Natural killer cell (primary cell): ENCODE results near the gene KRT23. TPM values are rescaled to one million over a fixed set of nuclear protein-coding genes. Genes with fewer than 3 reads are reported as not detected.

ENCODE experiments used
- ATAC-seq, 3 donors: fragments of 150-1000 bp in 2 of 3; fragments of 200-7000 bp in 1 of 3; cut with Tn5 transposase; 1 replicate in 1 of 3; 2 replicates in 2 of 3; pipeline ENCODE4 v1.10.0; 2021; ENCODE audit warnings: mild to moderate bottlenecking in 2 of 3, moderate library complexity in 2 of 3
- DNase-seq, 2 donors: peaks; one replicate each; pipeline versions ENCODE4 v3.0.0 to v3.0.0-alpha.2; 2013 to 2021; ENCODE audit warnings: mixed read lengths in 1 of 2
- H3K27ac ChIP-seq: one replicate; pipeline ENCODE4 v1.5.1; 2013; ENCODE audit warnings: mild to moderate bottlenecking, low read length
- H3K27me3 ChIP-seq: one replicate; pipeline ENCODE4 v1.6.1; 2013; ENCODE audit warnings: low read length; ENCODE audit not compliant: control insufficient read depth, insufficient read depth
- H3K36me3 ChIP-seq: one replicate; pipeline ENCODE4 v1.6.1; 2013; ENCODE audit warnings: low read length; ENCODE audit not compliant: control insufficient read depth, insufficient read depth
- H3K4me1 ChIP-seq: one replicate; pipeline ENCODE4 v1.6.1; 2013; ENCODE audit warnings: low read length; ENCODE audit not compliant: control insufficient read depth, insufficient read depth
- H3K4me3 ChIP-seq: one replicate; pipeline ENCODE4 v1.5.1; 2013; ENCODE audit warnings: low read length
- H3K9me3 ChIP-seq: one replicate; pipeline ENCODE4 v1.6.1; 2013; ENCODE audit warnings: low read length; ENCODE audit not compliant: control insufficient read depth, insufficient read depth
- H3K27ac Mint-ChIP-seq, 2 donors: one replicate each; pipeline ENCODE4 v1.8.0; 2022; ENCODE audit warnings: mild to moderate bottlenecking in 2 of 2, mixed read lengths in 2 of 2, moderate library complexity in 1 of 2
- H3K27me3 Mint-ChIP-seq, 2 donors: one replicate each; pipeline ENCODE4 v1.8.0; 2022; ENCODE audit warnings: low read depth in 2 of 2, mixed read lengths in 2 of 2
- H3K36me3 Mint-ChIP-seq: one replicate; pipeline ENCODE4 v1.8.0; 2022; ENCODE audit warnings: mixed read lengths
- H3K4me1 Mint-ChIP-seq, 2 donors: one replicate each; pipeline ENCODE4 v1.8.0; 2022; ENCODE audit warnings: mixed read lengths in 2 of 2
- H3K4me3 Mint-ChIP-seq: one replicate; pipeline ENCODE4 v1.8.0; 2022; ENCODE audit warnings: mild to moderate bottlenecking, moderate library complexity, mixed read lengths
- H3K9me3 Mint-ChIP-seq, 2 donors: one replicate each; pipeline ENCODE4 v1.8.0; 2022; ENCODE audit warnings: mixed read lengths in 2 of 2
- WGBS: methylation state at CpG from one replicate; pipeline ENCODE4 v1.1.7; 2013; ENCODE audit warnings: missing lambda C conversion rate; ENCODE audit not compliant: insufficient coverage; 5-methylcytosine and 5-hydroxymethylcytosine counted together
- intact Hi-C: fragments of 100-400 bp; cut with micrococcal nuclease; formaldehyde crosslinking; loops from one replicate; pipeline ENCODE4 v1.14.2; 2022
- total RNA-seq, 4 donors: library from RNA; stranded (reverse); fragments of 120-200 nt in 1 of 4; gene quantifications; one replicate each; pipeline versions ENCODE4 v1.2.3 to v1.2.4, GENCODE V29; 2013 to 2022
- TF ChIP-seq, protein P1 (sequence below): fragments of 200-600 bp; IDR thresholded peaks from one replicate; pipeline ENCODE4 v1.8.0; 2022; ENCODE audit warnings: antibody characterized with exemption

The KRT23 gene
- total RNA-seq, 3 donors from 2014 or later (not counting 1 experiment from before 2014, with no cell fraction given): 0.83 TPM; not detected in 2

DNA sequence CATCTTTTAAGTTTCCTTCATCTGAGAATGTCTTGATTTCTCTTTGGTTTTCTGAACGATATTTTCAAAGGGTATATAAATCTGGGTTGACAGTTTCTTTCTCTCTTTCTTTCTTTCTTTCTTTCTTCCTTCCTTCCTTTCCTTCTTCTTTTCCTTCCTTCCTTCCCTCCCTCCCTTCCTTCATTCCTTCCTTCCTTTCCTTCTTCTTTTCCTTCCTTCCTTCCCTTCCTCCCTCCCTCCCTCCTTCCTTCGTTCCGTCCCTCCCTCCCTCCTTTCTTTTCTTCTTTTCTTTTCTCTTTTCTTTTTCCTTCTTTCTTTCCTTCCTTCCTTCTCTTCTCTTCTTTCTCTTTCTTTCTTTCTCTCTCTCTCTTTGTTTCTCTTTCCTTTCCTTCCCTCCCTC, 36.9 kb upstream of the KRT23 start:
- no peaks in the 10 kb centered on the region for H3K4me1 ChIP-seq
- no peaks in the 10 kb centered on the region for H3K9me3 ChIP-seq
- Mint-ChIP-seq H3K4me1 (no peaks in the 10 kb centered on the region), H3K9me3 (no peaks in the 10 kb centered on the region), H3K36me3 (no peaks in the 10 kb centered on the region), H3K27me3 (peaks cover 14 to 31% of the 10 kb centered on the region in 2 donors), H3K4me3 (no peak overlapping the region), H3K27ac (no peak overlapping the region)
- H3K4me3 ChIP-seq: no peak overlapping the region
- no peak overlapping the region for H3K27ac ChIP-seq
- ATAC-seq (no peak), DNase-seq (no peak)
- H3K27me3 ChIP-seq: no peaks in the 10 kb centered on the region
- TF ChIP-seq, protein P1, sequence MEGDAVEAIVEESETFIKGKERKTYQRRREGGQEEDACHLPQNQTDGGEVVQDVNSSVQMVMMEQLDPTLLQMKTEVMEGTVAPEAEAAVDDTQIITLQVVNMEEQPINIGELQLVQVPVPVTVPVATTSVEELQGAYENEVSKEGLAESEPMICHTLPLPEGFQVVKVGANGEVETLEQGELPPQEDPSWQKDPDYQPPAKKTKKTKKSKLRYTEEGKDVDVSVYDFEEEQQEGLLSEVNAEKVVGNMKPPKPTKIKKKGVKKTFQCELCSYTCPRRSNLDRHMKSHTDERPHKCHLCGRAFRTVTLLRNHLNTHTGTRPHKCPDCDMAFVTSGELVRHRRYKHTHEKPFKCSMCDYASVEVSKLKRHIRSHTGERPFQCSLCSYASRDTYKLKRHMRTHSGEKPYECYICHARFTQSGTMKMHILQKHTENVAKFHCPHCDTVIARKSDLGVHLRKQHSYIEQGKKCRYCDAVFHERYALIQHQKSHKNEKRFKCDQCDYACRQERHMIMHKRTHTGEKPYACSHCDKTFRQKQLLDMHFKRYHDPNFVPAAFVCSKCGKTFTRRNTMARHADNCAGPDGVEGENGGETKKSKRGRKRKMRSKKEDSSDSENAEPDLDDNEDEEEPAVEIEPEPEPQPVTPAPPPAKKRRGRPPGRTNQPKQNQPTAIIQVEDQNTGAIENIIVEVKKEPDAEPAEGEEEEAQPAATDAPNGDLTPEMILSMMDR: no peak
- 85% methylated on average over 3 of the region's 3 CpGs for WGBS
- intact Hi-C loops: no loop called here
- H3K36me3 ChIP-seq: no peaks in the 10 kb centered on the region

DNA sequence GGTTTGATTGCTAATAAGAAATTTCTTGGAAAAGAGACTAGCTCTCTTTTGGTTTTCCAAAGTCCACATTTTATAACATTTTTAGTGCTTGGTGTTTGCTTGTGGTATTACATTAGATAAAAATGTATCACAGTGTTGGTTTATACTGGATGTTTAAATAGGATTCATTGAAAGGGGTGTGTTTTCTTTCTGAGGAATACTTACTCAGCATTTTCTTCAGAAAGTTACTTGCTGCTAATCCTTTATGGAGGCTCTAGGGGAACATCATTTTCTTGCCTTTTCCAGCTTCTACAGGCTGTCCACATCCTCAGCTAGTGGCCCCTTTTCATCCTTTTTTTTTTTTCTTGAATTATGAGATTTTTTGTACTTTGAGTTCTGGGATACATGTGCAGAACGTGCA, 30.1 kb upstream of the KRT23 start:
- Mint-ChIP-seq H3K27me3 (peaks cover 9 to 26% of the 10 kb centered on the region in 2 donors), H3K27ac (no peak overlapping the region), H3K4me1 (no peaks in the 10 kb centered on the region), H3K36me3 (no peaks in the 10 kb centered on the region), H3K9me3 (no peaks in the 10 kb centered on the region), H3K4me3 (no peak overlapping the region)
- DNase-seq: no peak
- ATAC-seq: no peak
- TF ChIP-seq, protein P1: no peak
- intact Hi-C loops: no loop called here
- H3K4me3 ChIP-seq: no peak overlapping the region
- no peaks in the 10 kb centered on the region for H3K36me3 ChIP-seq
- no peak overlapping the region for H3K27ac ChIP-seq
- WGBS: 60% methylated on average over 1 of the region's 1 CpG
- H3K27me3 ChIP-seq: no peaks in the 10 kb centered on the region
- no peaks in the 10 kb centered on the region for H3K4me1 ChIP-seq
- no peaks in the 10 kb centered on the region for H3K9me3 ChIP-seq

DNA sequence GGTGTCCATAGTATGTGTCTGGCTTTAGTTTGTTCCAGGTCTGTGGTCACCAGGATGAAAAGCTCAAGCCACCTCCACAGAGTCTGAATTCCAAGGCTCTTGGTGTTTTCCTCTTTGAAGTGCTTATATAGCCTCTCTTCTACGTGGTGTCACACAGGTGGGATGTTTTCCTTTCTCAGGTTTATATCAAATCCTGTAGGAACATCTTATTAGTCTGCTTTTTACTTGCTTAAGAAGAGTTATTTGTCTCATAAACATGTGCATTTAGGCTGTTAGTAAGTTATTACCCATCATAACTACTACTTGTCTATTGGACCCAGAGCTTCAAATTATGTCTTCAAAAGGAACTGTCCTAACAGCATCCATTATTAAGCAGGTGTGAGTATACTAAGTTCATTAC, 29.4 kb upstream of the KRT23 start, which contains the start of gene KRT39:
Gene KRT39, minus strand, starts transcription at position 101 of the 400 bp plus-strand sequence. Its CDS starts 92 bp downstream, at position 9.
- Mint-ChIP-seq H3K36me3 (no peaks in the 10 kb centered on the region), H3K9me3 (no peaks in the 10 kb centered on the region), H3K27ac (no peak within 1 kb of the TSS), H3K27me3 (peaks cover 5 to 26% of the 10 kb centered on the region in 2 donors), H3K4me3 (no peak within 1 kb of the TSS), H3K4me1 (no peaks in the 10 kb centered on the region)
- no peaks in the 10 kb centered on the region for H3K36me3 ChIP-seq
- intact Hi-C loops: no loop called here
- H3K4me1 ChIP-seq: no peaks in the 10 kb centered on the region
- no peak within 1 kb of the TSS for H3K27ac ChIP-seq
- H3K4me3 ChIP-seq: no peak within 1 kb of the TSS
- TF ChIP-seq, protein P1: no peak
- no peaks in the 10 kb centered on the region for H3K27me3 ChIP-seq
- DNase-seq (no peak), ATAC-seq (no peak)
- no CpG with 5 or more reads among the region's 1 CpG for WGBS
- H3K9me3 ChIP-seq: no peaks in the 10 kb centered on the region

DNA sequence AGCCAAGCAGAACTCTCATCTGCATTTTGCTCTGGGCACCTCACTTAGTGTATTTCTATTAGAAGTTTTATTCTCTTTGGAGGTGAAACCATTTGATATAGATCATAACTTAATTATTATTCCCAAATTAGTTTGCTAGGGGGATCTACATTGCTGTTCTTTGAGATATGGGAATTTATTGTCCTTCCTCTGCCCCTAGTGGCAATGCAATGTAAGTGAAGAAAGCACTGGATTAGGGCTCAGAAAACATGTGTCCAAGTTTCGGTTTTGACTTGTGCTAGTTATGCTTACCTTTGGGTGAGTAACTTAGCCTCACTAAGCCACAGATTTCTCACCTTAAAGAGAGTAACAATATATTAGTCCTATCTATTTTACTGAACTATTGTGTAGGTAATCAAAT, 26.4 kb upstream of the KRT23 start:
- H3K27me3 ChIP-seq: no peaks in the 10 kb centered on the region
- 71% methylated on average over 1 of the region's 1 CpG for WGBS
- no peaks in the 10 kb centered on the region for H3K36me3 ChIP-seq
- peak in 1 of 2 donors; percentile 46 for DNase-seq
- Mint-ChIP-seq H3K27me3 (peaks cover 8 to 32% of the 10 kb centered on the region in 2 donors), H3K27ac (no peak overlapping the region), H3K9me3 (no peaks in the 10 kb centered on the region), H3K4me1 (no peaks in the 10 kb centered on the region), H3K36me3 (no peaks in the 10 kb centered on the region), H3K4me3 (no peak overlapping the region)
- no peaks in the 10 kb centered on the region for H3K9me3 ChIP-seq
- H3K4me3 ChIP-seq: no peak overlapping the region
- no peak overlapping the region for H3K27ac ChIP-seq
- no peaks in the 10 kb centered on the region for H3K4me1 ChIP-seq
- intact Hi-C loops: no loop called here
- TF ChIP-seq, protein P1: peak; percentile 72
- peak in 2 of 3 donors; percentile 46 to 69 for ATAC-seq
